HFFc6 (cell line): ENCODE measurements around the gene TTF1. TPM values are rescaled to one million over a fixed set of nuclear protein-coding genes. Genes with fewer than 3 reads are reported as not detected.

Experiments used
- DNase-seq: peaks from one replicate; pipeline ENCODE4 v3.0.0-alpha.2; 2018
- H3K27ac Mint-ChIP-seq: 2 replicates; pipeline ENCODE4 v1.8.0; 2020; ENCODE audit warnings: mild to moderate bottlenecking, mixed read lengths
- H3K27me3 Mint-ChIP-seq: 2 replicates; pipeline ENCODE4 v1.8.0; 2021; ENCODE audit warnings: mild to moderate bottlenecking, moderate library complexity, mixed read lengths; ENCODE audit not compliant: insufficient read depth
- H3K36me3 Mint-ChIP-seq: 2 replicates; pipeline ENCODE4 v1.8.0; 2021; ENCODE audit warnings: low read depth, mixed read lengths
- H3K4me1 Mint-ChIP-seq: 2 replicates; pipeline ENCODE4 v1.8.0; 2020; ENCODE audit warnings: low read depth, mixed read lengths
- H3K4me3 Mint-ChIP-seq: 2 replicates; pipeline ENCODE4 v1.8.0; 2020; ENCODE audit warnings: mild to moderate bottlenecking, moderate library complexity, mixed read lengths
- H3K9me3 Mint-ChIP-seq: 2 replicates; pipeline ENCODE4 v1.8.0; 2020; ENCODE audit warnings: mild to moderate bottlenecking, mixed read lengths
- CTCF ChIP-seq: fragments of 200-600 bp; sonication (generic); IDR thresholded peaks from 2 replicates; pipeline ENCODE4 v1.5.0; 2021; ENCODE audit warnings: antibody characterized with exemption, mild to moderate bottlenecking
- total RNA-seq, 6 experiments: library from RNA; stranded (reverse); fragmentation: NEBNext Ultra II Directional; extraction: Animal tissue kit (Norgen Biotek cat#: 25700); gene quantifications; 2 replicates in 1 of 6; 3 replicates in 5 of 6; pipeline ENCODE4 v1.2.3, GENCODE V29; 2021

The TTF1 gene
- total RNA-seq, 6 experiments from 2014 or later, result 8.5 to 11.7 (median 10.4) TPM

GRCh38 chr9:132446887-132447286 is 40.2 kb upstream of the TTF1 start:
- H3K4me3 Mint-ChIP-seq, result no peak overlapping the region

GRCh38 chr9:132443951-132444607 is 37.4 kb upstream of the TTF1 start:
- no peak for TF ChIP-seq CTCF
- H3K4me1 Mint-ChIP-seq, result no peaks in the 10 kb centered on the region
- no peak overlapping the region for H3K27ac Mint-ChIP-seq
- H3K27me3 Mint-ChIP-seq, result peaks cover 50% of the 10 kb centered on the region
- no peaks in the 10 kb centered on the region for H3K36me3 Mint-ChIP-seq
- no peak overlapping the region for H3K4me3 Mint-ChIP-seq
- H3K9me3 Mint-ChIP-seq, result no peaks in the 10 kb centered on the region
- DNase-seq, result no peak

More at GRCh38 chr9:132446887-132447286, 40.2 kb upstream of the TTF1 start:
- DNase-seq, result no peak
- no peak for TF ChIP-seq CTCF
- no peaks in the 10 kb centered on the region for H3K4me1 Mint-ChIP-seq
- H3K36me3 Mint-ChIP-seq, result no peaks in the 10 kb centered on the region
- peaks cover 38% of the 10 kb centered on the region for H3K27me3 Mint-ChIP-seq
- no peaks in the 10 kb centered on the region for H3K9me3 Mint-ChIP-seq
- H3K27ac Mint-ChIP-seq, result no peak overlapping the region

DNA sequence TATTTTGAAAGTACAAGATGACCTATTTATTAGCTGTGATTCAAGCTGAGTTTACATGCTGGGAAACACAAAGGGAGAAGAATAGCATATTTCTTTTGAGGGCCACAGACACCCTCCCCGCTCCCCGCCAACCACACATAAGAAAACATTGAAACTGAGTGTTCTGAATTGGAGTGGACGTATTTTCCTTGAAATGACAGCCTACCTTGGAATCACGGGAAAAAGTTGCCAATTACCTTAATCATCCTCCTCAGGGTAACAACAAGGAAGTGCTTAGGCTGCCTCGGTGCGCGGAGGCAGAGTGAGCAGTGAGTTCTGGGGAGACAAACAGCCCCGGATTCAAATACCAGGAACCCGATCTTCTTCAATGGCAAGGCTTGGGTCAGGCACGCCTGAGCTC is 34.8 kb upstream of the TTF1 start:
- H3K27ac Mint-ChIP-seq, result no peak overlapping the region
- no peaks in the 10 kb centered on the region for H3K4me1 Mint-ChIP-seq
- DNase-seq, result no peak
- H3K27me3 Mint-ChIP-seq, result peaks cover 42% of the 10 kb centered on the region
- H3K9me3 Mint-ChIP-seq, result no peaks in the 10 kb centered on the region
- H3K36me3 Mint-ChIP-seq, result no peaks in the 10 kb centered on the region
- TF ChIP-seq CTCF, result no peak
- H3K4me3 Mint-ChIP-seq, result no peak overlapping the region

- peaks cover 44% of the 10 kb centered on the region for H3K27me3 Mint-ChIP-seq
Measured at GRCh38 chr9:132440735-132441134, 34.1 kb upstream of the TTF1 start.

DNA sequence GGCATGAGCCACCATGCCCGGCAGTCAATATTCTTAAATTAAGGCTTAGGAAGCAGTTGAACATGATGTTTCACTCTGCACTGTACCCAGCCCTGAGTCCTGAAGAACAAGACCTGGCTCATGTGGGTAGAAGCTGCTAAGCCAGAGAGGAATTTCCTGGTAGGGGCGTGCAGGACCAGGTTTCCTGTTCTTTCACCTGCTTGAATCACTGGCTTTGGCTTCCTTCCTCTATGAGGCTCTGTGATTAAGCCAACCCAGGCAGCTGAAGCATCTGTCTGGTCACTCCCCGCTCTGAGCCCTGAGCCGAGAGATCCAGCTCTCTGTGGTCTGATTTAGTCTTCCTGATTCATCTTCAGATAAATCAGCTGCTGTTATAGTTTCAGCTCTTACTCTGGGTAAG is 32.5 kb upstream of the TTF1 start:
- TF ChIP-seq CTCF, result no peak
- no peak for DNase-seq
- no peaks in the 10 kb centered on the region for H3K4me1 Mint-ChIP-seq
- H3K27me3 Mint-ChIP-seq, result peaks cover 50% of the 10 kb centered on the region
- H3K36me3 Mint-ChIP-seq, result no peaks in the 10 kb centered on the region
- H3K27ac Mint-ChIP-seq, result no peak overlapping the region
- H3K4me3 Mint-ChIP-seq, result no peak overlapping the region
- no peaks in the 10 kb centered on the region for H3K9me3 Mint-ChIP-seq

More at GRCh38 chr9:132440735-132441134, 34.1 kb upstream of the TTF1 start:
- no peaks in the 10 kb centered on the region for H3K4me1 Mint-ChIP-seq
- no peak overlapping the region for H3K27ac Mint-ChIP-seq
- no peak for DNase-seq
- H3K36me3 Mint-ChIP-seq, result no peaks in the 10 kb centered on the region
- no peak overlapping the region for H3K4me3 Mint-ChIP-seq
- no peak for TF ChIP-seq CTCF
- H3K9me3 Mint-ChIP-seq, result no peaks in the 10 kb centered on the region
